ENCODE results near the gene SPOCD1.

SPOCD1 gene

DNA sequence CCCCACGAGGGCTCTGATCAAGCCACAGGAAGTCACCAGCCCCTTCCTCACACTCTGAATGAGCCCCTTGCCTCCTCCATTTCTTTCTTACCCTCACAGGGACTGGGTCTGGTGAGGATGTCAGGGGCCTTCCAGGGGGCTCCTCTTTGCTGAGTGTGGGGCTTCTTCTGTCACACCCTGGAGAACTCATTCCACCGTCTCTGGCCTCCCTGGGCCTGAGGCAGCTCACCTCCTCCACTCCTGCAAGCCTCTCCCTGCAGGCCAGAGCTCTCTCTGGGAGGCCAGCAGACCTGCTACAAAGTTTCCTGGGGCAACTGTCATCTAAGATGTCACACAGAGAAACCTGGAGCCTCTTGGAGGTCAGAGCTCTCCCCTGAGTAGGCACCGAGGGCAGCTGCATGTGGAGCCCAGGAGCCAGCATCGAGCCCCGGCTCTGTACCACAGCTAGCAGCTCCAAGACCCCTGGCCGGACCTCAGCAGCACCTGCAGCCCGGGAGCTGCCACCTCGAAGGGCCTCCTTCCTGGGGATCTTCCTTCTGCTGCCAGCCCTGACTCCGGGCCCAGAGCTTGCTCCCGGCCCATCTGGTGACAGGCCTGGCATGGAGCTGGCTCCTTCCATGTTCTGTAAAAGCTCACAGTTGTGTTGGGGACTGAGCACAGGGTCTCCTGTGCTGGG is 1.1 kb downstream of the SPOCD1 start:
- ATAC-seq = no peak
- Mint-ChIP-seq H3K9me3 (no peaks in the 10 kb centered on the region), H3K36me3 (no peaks in the 10 kb centered on the region), H3K4me3 (no peak overlapping the region), H3K4me1 (peaks cover 27% of the 10 kb centered on the region), H3K27me3 (no peaks in the 10 kb centered on the region), H3K27ac (peak overlapping the region; percentile 60)

DNA sequence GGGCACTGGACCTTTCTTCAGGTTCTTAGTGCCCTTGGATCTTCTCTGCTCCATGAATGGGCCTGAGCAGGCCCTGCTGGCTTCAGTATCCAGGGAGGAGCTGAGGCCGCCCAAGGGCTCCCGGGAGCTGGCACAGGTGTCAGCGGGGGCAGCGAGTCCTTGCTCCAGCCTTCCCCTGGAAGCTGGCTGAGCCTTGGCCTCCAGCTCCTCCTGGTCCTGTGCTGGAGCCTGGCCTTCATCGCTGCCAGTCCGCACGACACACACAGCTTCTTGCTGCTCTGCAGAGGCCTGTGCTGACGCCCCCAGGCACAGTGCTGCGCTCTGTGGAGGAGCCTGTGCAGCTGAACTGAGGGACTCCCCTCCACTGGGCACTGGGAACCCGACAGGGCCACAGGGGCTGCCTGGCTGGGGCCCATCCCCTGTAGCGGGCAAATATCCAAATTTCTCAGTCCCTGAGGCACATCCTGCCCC is 1.7 kb downstream of the SPOCD1 start:
- peaks cover 27% of the 10 kb centered on the region for H3K4me1 Mint-ChIP-seq
- no peaks in the 10 kb centered on the region for H3K9me3 Mint-ChIP-seq
- no peaks in the 10 kb centered on the region for H3K36me3 Mint-ChIP-seq
- no peak overlapping the region for H3K4me3 Mint-ChIP-seq
- H3K27ac Mint-ChIP-seq = no peak overlapping the region
- no peaks in the 10 kb centered on the region for H3K27me3 Mint-ChIP-seq
- ATAC-seq = no peak

DNA sequence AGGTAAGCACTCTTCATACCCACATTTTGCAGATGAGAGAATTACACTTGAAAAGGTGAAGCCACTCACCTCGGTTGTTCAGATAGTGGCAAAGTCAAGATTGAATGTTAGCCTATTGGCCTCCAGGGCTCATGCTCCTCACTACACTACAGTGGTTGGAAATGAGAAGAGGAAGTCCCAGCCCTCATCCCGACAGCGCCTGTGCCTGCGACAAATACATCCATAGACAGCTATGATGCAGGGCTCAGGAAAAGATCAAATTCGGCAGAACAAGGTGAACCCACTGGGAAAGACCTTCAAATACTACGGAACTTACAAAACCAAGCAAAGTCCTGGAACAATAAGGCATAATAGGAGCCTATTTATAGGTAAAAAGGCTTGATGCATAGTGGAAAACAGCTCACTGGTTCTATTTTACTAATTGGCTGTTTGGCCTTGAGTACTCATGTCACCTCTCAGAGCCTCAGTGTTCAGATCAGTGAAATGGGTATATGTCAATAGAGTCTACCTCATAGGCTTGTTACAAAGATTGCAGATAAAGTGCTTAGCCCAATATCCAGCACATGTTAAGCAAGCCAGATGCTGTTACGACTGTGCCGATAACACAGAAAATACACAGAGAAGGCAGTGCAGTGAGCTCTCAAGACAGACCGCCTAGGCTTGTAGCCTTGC is 3.5 kb downstream of the SPOCD1 start:
- ATAC-seq = no peak
- H3K27me3 Mint-ChIP-seq = no peaks in the 10 kb centered on the region
- no peak overlapping the region for H3K4me3 Mint-ChIP-seq
- no peak overlapping the region for H3K27ac Mint-ChIP-seq
- H3K36me3 Mint-ChIP-seq = no peaks in the 10 kb centered on the region
- no peaks in the 10 kb centered on the region for H3K9me3 Mint-ChIP-seq
- H3K4me1 Mint-ChIP-seq = peaks cover 21% of the 10 kb centered on the region

DNA sequence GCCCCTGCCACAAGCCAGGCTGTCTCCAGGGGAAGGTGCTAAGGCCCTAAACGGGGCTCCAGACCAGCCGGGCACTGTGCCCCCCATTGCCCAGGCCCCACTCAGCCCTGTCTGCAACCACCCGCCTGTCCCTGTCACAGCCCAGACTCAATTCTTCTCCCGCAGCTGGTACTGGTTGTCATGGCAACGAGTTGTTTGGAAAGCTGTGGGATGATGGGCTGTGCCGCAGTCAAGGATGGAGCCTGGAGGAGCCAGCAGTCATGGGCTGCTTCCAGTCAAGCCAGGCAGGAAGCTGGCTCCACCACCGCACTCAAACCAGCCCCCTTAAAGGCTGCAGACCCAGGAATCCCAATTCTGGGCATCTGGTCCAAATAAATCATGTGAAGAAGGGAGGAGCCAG is 4.2 kb downstream of the SPOCD1 start:
- no peaks in the 10 kb centered on the region for H3K9me3 Mint-ChIP-seq
- no peak overlapping the region for H3K27ac Mint-ChIP-seq
- H3K4me3 Mint-ChIP-seq = no peak overlapping the region
- ATAC-seq = no peak
- no peaks in the 10 kb centered on the region for H3K27me3 Mint-ChIP-seq
- H3K36me3 Mint-ChIP-seq = no peaks in the 10 kb centered on the region
- peaks cover 14% of the 10 kb centered on the region for H3K4me1 Mint-ChIP-seq

DNA sequence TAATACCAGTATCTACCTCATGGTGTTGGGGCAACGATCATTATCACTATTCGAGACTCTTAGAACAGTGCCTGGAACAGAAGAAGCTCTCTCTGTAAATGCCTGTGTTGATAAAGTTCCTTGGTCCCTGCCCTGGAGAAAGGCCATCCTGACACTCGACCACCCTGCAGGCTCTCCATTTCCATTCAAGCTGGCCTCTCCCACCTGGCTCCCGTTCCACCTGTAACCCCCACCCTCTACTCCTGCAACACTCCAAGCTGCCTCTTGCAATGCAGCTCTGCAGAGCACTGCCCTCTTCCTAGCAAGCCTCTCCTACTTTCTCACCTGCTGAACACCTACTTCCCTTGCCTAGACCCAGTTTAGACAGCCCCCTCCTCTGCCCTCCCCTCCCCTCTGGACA is 6.1 kb downstream of the SPOCD1 start:
- H3K27me3 Mint-ChIP-seq = no peaks in the 10 kb centered on the region
- ATAC-seq = no peak
- no peaks in the 10 kb centered on the region for H3K36me3 Mint-ChIP-seq
- H3K9me3 Mint-ChIP-seq = no peaks in the 10 kb centered on the region
- H3K4me3 Mint-ChIP-seq = no peak overlapping the region
- peaks cover 1% of the 10 kb centered on the region for H3K4me1 Mint-ChIP-seq
- no peak overlapping the region for H3K27ac Mint-ChIP-seq

DNA sequence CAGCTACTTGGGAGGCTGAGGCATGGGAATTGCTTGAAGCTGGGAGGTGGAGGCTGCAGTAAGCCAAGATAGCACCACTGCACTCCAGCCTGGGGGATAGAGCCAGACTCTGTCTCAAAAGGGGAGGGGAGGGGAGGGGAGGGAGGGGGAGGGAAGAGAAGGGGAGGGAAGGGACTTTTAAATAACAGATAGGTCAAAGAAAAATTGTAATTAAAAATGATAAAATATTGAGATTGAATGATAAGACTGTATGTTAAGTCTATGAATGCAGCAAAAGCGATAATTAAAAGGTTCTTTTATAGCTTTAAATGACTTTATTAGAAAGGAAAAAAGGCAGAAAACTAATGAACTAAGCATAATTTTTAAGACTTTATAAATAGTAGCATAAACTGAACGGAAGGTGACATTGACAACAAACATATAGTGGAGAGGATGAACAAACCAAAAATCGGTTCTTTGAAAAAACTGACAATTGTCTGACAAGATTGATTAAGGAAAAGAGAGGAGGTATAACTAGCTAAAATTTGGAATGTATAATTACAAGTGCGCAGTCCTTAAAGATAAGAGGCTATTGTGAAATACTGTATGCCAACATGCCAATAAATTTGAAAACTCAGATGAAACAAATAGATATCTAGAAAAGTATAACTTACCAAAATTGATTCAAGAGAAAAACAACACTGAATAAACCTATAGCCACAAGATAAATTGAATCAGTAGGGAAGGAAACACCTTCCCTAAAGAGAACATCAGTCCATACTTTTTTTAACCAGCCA is 8.4 kb downstream of the SPOCD1 start:
- ATAC-seq = no peak
- H3K9me3 Mint-ChIP-seq = no peaks in the 10 kb centered on the region
- no peak overlapping the region for H3K4me3 Mint-ChIP-seq
- H3K27ac Mint-ChIP-seq = no peak overlapping the region
- no peaks in the 10 kb centered on the region for H3K36me3 Mint-ChIP-seq
- no peaks in the 10 kb centered on the region for H3K27me3 Mint-ChIP-seq
- peaks cover 5% of the 10 kb centered on the region for H3K4me1 Mint-ChIP-seq

DNA sequence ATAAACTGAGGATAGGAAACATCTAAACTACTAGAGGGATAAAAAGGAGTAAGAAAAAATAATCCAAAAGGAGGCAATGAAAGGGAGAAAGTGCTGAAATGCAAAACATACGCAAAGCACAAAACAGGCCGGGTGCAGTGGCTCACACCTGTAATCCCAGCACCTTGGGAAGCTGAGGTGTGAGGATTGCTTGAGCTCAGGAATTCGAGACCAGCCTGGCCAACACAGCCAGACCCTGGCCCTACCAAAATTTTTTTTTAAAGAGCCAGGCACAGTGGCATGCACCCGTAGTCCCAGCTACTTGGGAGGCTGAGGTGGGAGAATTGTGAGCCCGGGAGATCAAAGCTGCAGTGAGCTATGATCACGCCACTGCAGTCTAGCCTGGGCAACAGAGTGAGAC is 10.5 kb downstream of the SPOCD1 start:
- H3K36me3 Mint-ChIP-seq = no peaks in the 10 kb centered on the region
- no peaks in the 10 kb centered on the region for H3K27me3 Mint-ChIP-seq
- no peak overlapping the region for H3K4me3 Mint-ChIP-seq
- no peaks in the 10 kb centered on the region for H3K9me3 Mint-ChIP-seq
- ATAC-seq = no peak
- H3K27ac Mint-ChIP-seq = no peak overlapping the region
- peaks cover 23% of the 10 kb centered on the region for H3K4me1 Mint-ChIP-seq

DNA sequence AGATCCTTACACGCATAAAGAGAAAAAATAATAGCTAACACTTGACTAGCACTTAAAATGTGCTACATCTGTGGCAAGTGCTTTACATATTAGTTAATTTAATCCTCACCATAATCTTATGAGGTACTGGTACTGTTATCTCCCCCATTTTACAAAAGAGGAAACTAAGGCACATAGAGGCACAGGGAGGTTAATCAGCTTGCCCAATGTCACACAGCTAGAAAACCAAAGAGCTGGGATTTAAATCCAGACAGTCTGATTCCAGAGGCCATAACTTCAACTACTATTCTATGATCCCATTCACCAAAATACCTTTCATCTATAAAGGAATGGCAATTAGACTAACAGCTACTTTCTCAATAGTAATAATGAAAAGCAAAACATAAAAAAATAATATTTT is 11.7 kb downstream of the SPOCD1 start:
- Mint-ChIP-seq H3K4me3 (no peak overlapping the region), H3K36me3 (no peaks in the 10 kb centered on the region), H3K27me3 (no peaks in the 10 kb centered on the region), H3K27ac (no peak overlapping the region), H3K4me1 (peaks cover 23% of the 10 kb centered on the region), H3K9me3 (no peaks in the 10 kb centered on the region)
- no peak for ATAC-seq

DNA sequence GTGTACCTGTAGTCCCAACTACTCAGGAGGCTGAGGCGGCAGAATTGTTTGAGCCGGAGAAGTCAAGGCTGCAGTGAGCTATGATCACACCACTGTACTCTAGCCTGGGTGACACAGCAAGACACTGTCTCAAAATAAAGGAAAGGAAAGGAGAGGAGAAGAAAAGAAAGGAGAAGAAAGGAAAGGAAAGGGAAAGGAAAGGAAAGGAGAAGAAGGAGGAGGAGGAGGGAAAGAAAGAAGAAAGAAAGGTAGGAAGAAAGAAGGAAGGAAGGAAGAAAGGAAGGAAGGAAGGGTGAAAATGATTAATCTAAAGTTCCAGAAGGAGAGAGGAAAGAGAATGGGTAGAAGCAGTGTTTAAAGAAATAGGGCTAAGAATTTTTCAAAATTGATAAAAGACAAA is 12.2 kb downstream of the SPOCD1 start:
- Mint-ChIP-seq H3K27ac (no peak overlapping the region), H3K9me3 (no peaks in the 10 kb centered on the region), H3K27me3 (no peaks in the 10 kb centered on the region), H3K4me1 (peaks cover 23% of the 10 kb centered on the region), H3K4me3 (no peak overlapping the region), H3K36me3 (no peaks in the 10 kb centered on the region)
- no peak for ATAC-seq

DNA sequence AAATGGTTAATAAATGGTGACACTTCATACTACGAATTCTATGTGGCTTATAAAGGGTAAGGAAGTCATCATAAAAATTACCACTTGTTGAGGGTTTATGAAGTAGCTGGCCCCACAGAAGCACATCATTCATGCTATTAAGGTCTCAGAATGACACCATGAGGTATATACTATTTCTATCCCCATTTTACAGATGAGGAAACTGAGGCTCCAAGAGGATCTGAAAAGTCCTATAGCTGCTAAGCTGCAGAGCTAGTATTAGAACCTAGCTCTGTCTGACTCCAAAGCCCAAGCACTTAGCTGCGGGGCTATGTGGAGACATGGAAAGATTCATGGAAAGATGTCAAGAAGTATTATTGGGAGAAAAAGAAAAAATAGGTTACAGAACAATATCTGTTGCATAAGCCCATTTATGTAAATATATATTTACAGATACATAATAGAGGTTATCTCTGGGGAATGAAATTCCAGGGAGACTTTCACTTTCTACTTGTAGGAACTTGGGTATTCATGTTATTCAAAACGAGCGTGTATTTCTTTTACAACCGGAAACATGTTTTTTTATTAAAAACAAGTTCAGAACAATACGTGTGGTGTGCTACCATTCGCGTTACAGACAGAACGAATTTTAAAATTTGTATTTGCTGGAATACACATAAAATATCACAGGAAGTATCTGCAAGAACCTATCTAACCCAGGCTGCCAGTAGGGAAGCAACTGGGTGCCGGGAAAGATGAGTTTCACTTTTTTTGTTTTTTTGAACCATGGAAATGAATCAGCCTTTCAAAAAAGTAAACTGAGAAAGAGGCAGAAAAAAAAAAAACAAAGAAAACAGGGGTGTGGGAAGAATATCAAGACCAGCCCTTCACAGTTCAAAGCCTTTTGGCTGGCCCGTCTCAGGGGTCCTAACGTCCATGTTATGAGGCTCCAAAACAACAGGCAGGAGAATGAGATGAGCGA is 13.4 kb downstream of the SPOCD1 start:
- Mint-ChIP-seq H3K27me3 (peaks cover 10% of the 10 kb centered on the region), H3K36me3 (no peaks in the 10 kb centered on the region), H3K4me3 (no peak overlapping the region), H3K27ac (no peak overlapping the region), H3K4me1 (peaks cover 23% of the 10 kb centered on the region), H3K9me3 (no peaks in the 10 kb centered on the region)
- ATAC-seq = no peak

DNA sequence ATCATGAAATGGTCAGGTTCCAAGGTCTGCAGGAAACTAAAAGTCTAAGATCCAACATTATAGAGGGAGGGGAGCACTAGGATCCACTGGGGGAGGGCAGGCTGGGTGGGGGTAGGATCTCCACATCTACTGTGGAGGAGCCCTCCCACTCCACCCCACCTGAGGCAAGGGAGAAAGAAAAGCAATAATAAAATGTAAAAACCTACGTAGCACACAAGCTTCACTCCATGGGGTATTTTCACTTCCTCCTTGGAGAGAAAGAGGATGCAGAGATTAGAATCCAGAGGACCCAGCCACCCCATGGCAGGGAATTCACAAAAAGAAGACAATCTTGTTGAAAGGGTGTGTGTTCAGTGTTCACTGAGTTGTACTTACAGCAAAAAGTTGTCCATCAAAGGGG is 14.4 kb downstream of the SPOCD1 start:
- H3K27ac Mint-ChIP-seq = no peak overlapping the region
- no peak for ATAC-seq
- H3K27me3 Mint-ChIP-seq = peaks cover 20% of the 10 kb centered on the region
- no peak overlapping the region for H3K4me3 Mint-ChIP-seq
- H3K4me1 Mint-ChIP-seq = peaks cover 23% of the 10 kb centered on the region
- no peaks in the 10 kb centered on the region for H3K36me3 Mint-ChIP-seq
- H3K9me3 Mint-ChIP-seq = no peaks in the 10 kb centered on the region

DNA sequence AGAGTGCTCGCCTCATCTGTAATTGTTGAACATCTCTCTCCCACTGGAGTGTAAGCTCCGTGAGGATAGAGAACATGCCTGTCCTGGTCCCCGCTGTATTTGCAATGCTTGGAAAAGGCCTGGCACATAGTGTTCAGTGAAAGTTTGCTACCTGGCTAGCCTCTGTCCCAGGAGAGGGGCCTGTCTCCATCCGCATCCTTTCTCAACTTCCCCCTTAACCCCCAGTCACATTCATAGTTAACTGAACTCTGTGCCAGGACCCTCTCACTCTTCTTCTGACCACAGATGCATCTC is 15.2 kb downstream of the SPOCD1 start:
- peaks cover 28% of the 10 kb centered on the region for H3K27me3 Mint-ChIP-seq
- no peak overlapping the region for H3K27ac Mint-ChIP-seq
- no peak for ATAC-seq
- H3K36me3 Mint-ChIP-seq = no peaks in the 10 kb centered on the region
- peaks cover 23% of the 10 kb centered on the region for H3K4me1 Mint-ChIP-seq
- H3K9me3 Mint-ChIP-seq = no peaks in the 10 kb centered on the region
- no peak overlapping the region for H3K4me3 Mint-ChIP-seq

DNA sequence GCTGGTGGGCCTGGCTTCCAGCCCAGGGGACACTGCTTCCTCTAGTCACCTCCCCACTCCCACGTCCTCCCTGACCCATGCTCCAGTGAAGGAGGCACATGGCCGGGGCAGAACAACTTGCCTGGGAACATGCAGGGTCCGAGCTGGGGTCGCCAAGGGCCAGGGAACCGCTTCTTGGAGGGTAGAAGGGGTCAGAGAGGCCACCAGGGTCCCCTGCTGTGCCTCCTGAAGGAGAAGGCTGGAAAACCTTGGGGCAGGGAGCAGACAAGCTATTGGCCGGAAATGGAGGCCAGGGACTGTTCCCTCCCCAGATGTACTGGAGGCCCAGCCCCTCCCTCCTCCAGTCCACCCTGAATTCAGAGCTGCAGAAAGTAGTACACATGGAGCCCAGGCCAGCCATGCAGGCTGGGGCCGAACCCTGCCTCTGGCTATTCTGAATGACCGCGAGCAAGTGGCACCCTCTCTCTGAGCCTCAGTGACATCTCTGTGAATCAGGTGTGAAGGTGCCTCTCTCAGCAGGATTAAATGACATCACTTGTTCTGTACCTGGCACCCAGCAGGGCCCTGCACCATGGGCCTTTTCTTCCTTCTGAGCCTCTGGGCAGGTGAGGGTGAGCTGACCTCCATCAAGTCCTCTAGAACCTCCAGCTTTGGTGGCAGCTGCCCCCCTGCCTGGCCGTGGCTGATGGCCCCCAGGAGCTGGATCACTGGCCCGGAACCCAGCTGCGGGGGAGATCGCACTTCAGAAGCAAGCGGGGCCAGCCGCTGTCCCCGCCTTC is 15.7 kb downstream of the SPOCD1 start:
- Mint-ChIP-seq H3K27ac (no peak overlapping the region), H3K27me3 (peaks cover 30% of the 10 kb centered on the region), H3K4me1 (peaks cover 23% of the 10 kb centered on the region), H3K9me3 (no peaks in the 10 kb centered on the region), H3K4me3 (no peak overlapping the region), H3K36me3 (no peaks in the 10 kb centered on the region)
- ATAC-seq = no peak

DNA sequence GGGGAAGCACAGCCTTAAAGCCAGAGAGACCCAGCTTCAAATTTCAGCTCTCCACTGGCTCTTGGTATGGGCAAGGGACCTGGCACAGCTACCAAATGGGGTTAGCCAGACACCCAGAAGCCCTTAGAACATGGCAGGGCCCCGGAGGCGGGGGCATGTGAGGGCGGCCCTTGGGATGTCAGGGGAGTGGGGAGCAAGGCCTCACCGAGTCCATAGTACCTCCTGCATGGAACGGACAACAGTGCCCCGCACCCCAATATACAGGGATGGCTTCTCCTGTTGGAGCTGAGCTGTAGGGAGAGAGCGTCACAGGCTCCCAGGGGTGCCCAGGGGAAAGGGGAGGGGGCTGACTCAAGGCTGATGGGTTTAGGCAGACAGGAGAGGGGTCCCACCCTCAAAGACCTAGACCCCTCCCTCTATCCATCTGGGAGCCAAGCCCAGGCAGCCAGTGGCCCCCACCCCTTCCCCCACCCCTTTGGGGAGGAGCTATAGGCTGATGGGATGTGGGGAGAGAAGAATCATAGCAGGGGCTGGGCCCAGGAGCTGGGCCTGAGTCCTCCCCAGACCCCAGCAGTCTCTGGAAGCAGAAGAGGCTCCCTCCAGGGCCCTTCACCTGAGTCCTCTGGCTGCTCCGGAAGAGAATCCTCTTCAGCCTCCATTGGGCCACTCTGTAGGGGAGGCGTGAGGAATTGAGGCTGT is 16.5 kb downstream of the SPOCD1 start:
- Mint-ChIP-seq H3K9me3 (no peaks in the 10 kb centered on the region), H3K27me3 (peaks cover 30% of the 10 kb centered on the region), H3K36me3 (no peaks in the 10 kb centered on the region), H3K4me1 (peaks cover 23% of the 10 kb centered on the region), H3K27ac (no peak overlapping the region), H3K4me3 (no peak overlapping the region)
- no peak for ATAC-seq

All from stimulated activated memory B cell treated with anti-CD40 and anti-IgM and Interleukin-4, amounts not matched to agents 10 μg/mL and 1 μg/mL and 100 μg/mL, for 72 hours (primary cell).